HepG2 (cell line): ENCODE results near the gene BRAF. TPM values are rescaled to one million over a fixed set of nuclear protein-coding genes. Genes with fewer than 3 reads are reported as not detected.
"Not testable (repeated sequence)": the region's sequence is repeated elsewhere in the genome, so short reads cannot be mapped to it uniquely, and the experiment has no call there.

Source experiments
- ATAC-seq: fragments of 200-7000 bp; cut with Tn5 transposase; 3 replicates; pipeline ENCODE4 v1.9.1; 2020; ENCODE audit warnings: mild to moderate bottlenecking, moderate library complexity
- BruUV-seq: library from RNA; stranded (reverse); fragments of 400-500 nt; replicated peaks from 2 replicates; lab custom pipeline; 2021; lab: Mats Ljungman, UMichigan
- CTCF ChIA-PET: fragments of 300-600 bp; formaldehyde crosslinking; extraction: SDS; loops from one replicate; lab custom pipeline; 2021; ENCODE audit warnings: low total read pairs, inconsistent platforms, low intra/inter-chr PET ratio; lab: Yijun Ruan, JAX
- POLR2A ChIA-PET: fragments of 350-600 bp; sonication (Branson Sonifier 250); formaldehyde crosslinking; loops from one replicate; lab custom pipeline; 2020; ENCODE audit warnings: antibody characterized with exemption, inconsistent platforms; lab: Yijun Ruan, JAX
- DNase-seq: peaks from one replicate; pipeline ENCODE4 v3.0.0-alpha.2; 2015; ENCODE audit warnings: low spot score
- FAIRE-seq: peaks from 3 replicates; lab custom pipeline; 2011; peaks lifted over from hg19 to GRCh38; lab: Jason Lieb, UNC
- H2AFZ ChIP-seq: one replicate; pipeline ENCODE4 v1.6.1; 2011; ENCODE audit warnings: low read length, inconsistent platforms
- H3K27ac ChIP-seq: fragments of 300-600 bp; 3 replicates; pipeline ENCODE4 v1.8.0; 2011; ENCODE audit warnings: mixed run types, mild to moderate bottlenecking, mixed read lengths, low read length, inconsistent platforms; ENCODE audit not compliant: insufficient read depth; ENCODE audit errors: extremely low read length
- H3K27me3 ChIP-seq, 2 experiments: fragments of 200-600 bp in 1 of 2; 2 replicates in 1 of 2; 3 replicates in 1 of 2; pipeline versions ENCODE4 v1.6.0 to v1.8.0; 2011; ENCODE audit warnings: low read length in 2 of 2, mild to moderate bottlenecking in 2 of 2, moderate library complexity in 2 of 2, inconsistent platforms in 1 of 2; ENCODE audit not compliant: insufficient read depth in 2 of 2, control insufficient read depth in 1 of 2
- H3K36me3 ChIP-seq, 2 experiments: fragments of 200-600 bp in 1 of 2; replicated peaks in 1 of 2; 2 replicates in 1 of 2; 3 replicates in 1 of 2; pipeline versions ENCODE4 v1.5.1 to v1.8.0; 2011; ENCODE audit warnings: low read length in 2 of 2, inconsistent platforms in 1 of 2; ENCODE audit not compliant: insufficient read depth in 2 of 2, control insufficient read depth in 1 of 2
- H3K4me1 ChIP-seq: 2 replicates; pipeline ENCODE4 v1.5.1; 2012; ENCODE audit warnings: low read length, inconsistent platforms; ENCODE audit not compliant: insufficient read depth
- H3K4me2 ChIP-seq: 2 replicates; pipeline ENCODE4 v1.6.0; 2011; ENCODE audit warnings: low read depth, low read length, inconsistent platforms
- H3K4me3 ChIP-seq, 3 experiments: fragments of 200-600 bp in 1 of 3; sonication (generic), shearing (Covaris generic) in 1 of 3; replicated peaks in 1 of 3; 2 replicates each; pipeline ENCODE4 v1.5.1; 2011 to 2016; ENCODE audit warnings: low read length in 3 of 3, inconsistent platforms in 2 of 3, low read depth in 2 of 3, mild to moderate bottlenecking in 2 of 3, control low read depth in 1 of 3, mixed read lengths in 1 of 3; ENCODE audit not compliant: insufficient read depth in 1 of 3
- H3K79me2 ChIP-seq: one replicate; pipeline ENCODE4 v1.6.1; 2011; ENCODE audit warnings: low read length, inconsistent platforms; ENCODE audit not compliant: insufficient read depth
- H3K9ac ChIP-seq: 2 replicates; pipeline ENCODE4 v1.6.0; 2011; ENCODE audit warnings: mild to moderate bottlenecking, low read depth, low read length, inconsistent platforms; ENCODE audit not compliant: insufficient read depth
- H3K9me3 ChIP-seq: 2 replicates; pipeline ENCODE4 v1.5.1; 2012; ENCODE audit warnings: mild to moderate bottlenecking, low read length
- H4K20me1 ChIP-seq: 2 replicates; pipeline ENCODE4 v1.6.0; 2011; ENCODE audit warnings: inconsistent platforms, mild to moderate bottlenecking, low read length, moderate library complexity; ENCODE audit not compliant: insufficient read depth
- ASH2L ChIP-seq: fragments of 300-600, 200-600 bp; sonication (generic); IDR thresholded peaks from 2 replicates; pipeline ENCODE4 v1.7.0; 2017; ENCODE audit warnings: low read depth, mild to moderate bottlenecking, moderate library complexity, mixed read lengths, low read length; ENCODE audit not compliant: insufficient read length
- FOXJ3 ChIP-seq: sonication (generic); formaldehyde crosslinking; IDR thresholded peaks from 2 replicates; pipeline ENCODE4 v1.4.0; 2020; ENCODE audit warnings: missing genetic modification reagents, mild to moderate bottlenecking, borderline replicate concordance
- KDM5B ChIP-seq: sonication (generic); formaldehyde crosslinking; IDR thresholded peaks from 2 replicates; pipeline ENCODE4 v1.4.0; 2020; ENCODE audit warnings: missing genetic modification reagents, mild to moderate bottlenecking, borderline replicate concordance
- KMT2A ChIP-seq: sonication (generic); formaldehyde crosslinking; IDR thresholded peaks from 2 replicates; pipeline ENCODE4 v1.4.0; 2020; ENCODE audit warnings: missing genetic modification reagents
- PITX1 ChIP-seq: sonication (generic); formaldehyde crosslinking; IDR thresholded peaks from 2 replicates; pipeline ENCODE4 v1.5.1; 2020; ENCODE audit warnings: mild to moderate bottlenecking, missing genetic modification reagents
- RAD21 ChIP-seq: fragments of 450-650 bp; formaldehyde crosslinking; IDR thresholded peaks from 2 replicates; pipeline ENCODE4 v1.5.0; 2020; ENCODE audit warnings: mild to moderate bottlenecking
- ZFY ChIP-seq: sonication (generic); formaldehyde crosslinking; IDR thresholded peaks from 2 replicates; pipeline ENCODE4 v1.4.0; 2020; ENCODE audit warnings: missing genetic modification reagents
- WGBS: methylation state at CpG from one replicate; pipeline ENCODE4 v1.1.6; 2017; ENCODE audit warnings: low lambda C conversion rate; 5-methylcytosine and 5-hydroxymethylcytosine counted together
- in situ Hi-C: cut with HindIII; loops from 2 replicates; pipeline ENCODE4 v1.10.0; 2017; ENCODE audit warnings: low pct_unique_long_range_greater_than_20kb; ENCODE audit not compliant: extremely low pct_ligation_motif_present
- intact Hi-C: fragments of 100-400 bp; cut with micrococcal nuclease; formaldehyde crosslinking; loops from one replicate; pipeline ENCODE4 v1.10.0; 2022; ENCODE audit not compliant: unreplicated experiment
- polyA plus RNA-seq, 8 experiments: library from polyadenylated mRNA; depleted of rRNA in 3 of 8; stranded (reverse) in 7 of 8; unstranded in 1 of 8; fragments of >200 nt; fragmentation: Illumina TruSeq in 4 of 8; extraction: Trizol in 4 of 8; gene quantifications; 2 replicates each; pipeline versions ENCODE4 v1.2.1 to v1.2.3, GENCODE V29; 2011 to 2016; ENCODE audit warnings: low read depth in 4 of 8, missing spikeins in 1 of 8, mixed read lengths in 1 of 8; ENCODE audit not compliant: insufficient read depth in 1 of 8
- total RNA-seq, 5 experiments: library from RNA; depleted of rRNA; stranded (reverse); fragments of >200 nt; fragmentation: Illumina TruSeq; extraction: Trizol; gene quantifications; 2 replicates each; pipeline ENCODE4 v1.2.3, GENCODE V29; 2016; ENCODE audit warnings: low read depth in 1 of 5
- TF ChIP-seq, protein P1 (sequence below): sonication (generic); formaldehyde crosslinking; IDR thresholded peaks from 2 replicates; pipeline ENCODE4 v1.4.0; 2020; ENCODE audit warnings: missing genetic modification reagents, mild to moderate bottlenecking, borderline replicate concordance
- TF ChIP-seq, protein P2 (sequence below): sonication (generic); formaldehyde crosslinking; IDR thresholded peaks from 2 replicates; pipeline ENCODE4 v1.8.0; 2023; ENCODE audit warnings: mild to moderate bottlenecking, missing genetic modification reagents

The BRAF gene
- total and polyA plus RNA-seq, 2 of the 13 experiments (the other 11 are each of a cell fraction or from before 2014, with no cell fraction given), result 12.5 to 13.4 TPM

DNA sequence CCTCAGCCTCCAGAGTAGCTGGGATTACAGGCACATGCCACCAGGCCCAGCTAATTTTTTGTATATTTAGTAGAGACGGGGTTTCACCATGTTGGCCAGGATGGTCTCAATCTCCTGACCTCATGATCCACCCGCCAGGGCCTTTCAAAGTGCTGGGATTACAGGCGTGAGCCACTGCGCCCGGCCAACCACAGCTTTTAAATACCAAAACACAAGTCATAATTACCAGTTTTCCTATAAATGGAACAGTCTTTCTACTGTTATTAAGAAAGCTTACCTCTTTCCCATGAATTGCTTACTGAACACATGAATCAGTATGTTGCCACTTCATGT, 11.2 kb downstream of the BRAF start:
- in situ Hi-C loops, H4K20me1 ChIP-seq, FAIRE-seq, H3K9me3 ChIP-seq, intact Hi-C loops, CTCF ChIA-PET, H3K27me3 ChIP-seq, BruUV-seq, H2AFZ ChIP-seq, DNase-seq, H3K36me3 ChIP-seq: not testable (repeated sequence)
- TF ChIP-seq RAD21 (CRISPR knock-in tag) (0 out of 2 replicates have a peak, but pooled peaks have one; percentile 4), KMT2A (CRISPR knock-in tag) (0 out of 2 replicates have a peak, but pooled peaks have one; percentile 54), ASH2L (peak; percentile 6), ZFY (CRISPR knock-in tag) (0 out of 2 replicates have a peak, but pooled peaks have one; percentile 23), PITX1 (0 out of 2 replicates have a peak, but pooled peaks have one; percentile 9), FOXJ3 (CRISPR knock-in tag) (0 out of 2 replicates have a peak, but pooled peaks have one; percentile 0)
- TF ChIP-seq, protein P1, sequence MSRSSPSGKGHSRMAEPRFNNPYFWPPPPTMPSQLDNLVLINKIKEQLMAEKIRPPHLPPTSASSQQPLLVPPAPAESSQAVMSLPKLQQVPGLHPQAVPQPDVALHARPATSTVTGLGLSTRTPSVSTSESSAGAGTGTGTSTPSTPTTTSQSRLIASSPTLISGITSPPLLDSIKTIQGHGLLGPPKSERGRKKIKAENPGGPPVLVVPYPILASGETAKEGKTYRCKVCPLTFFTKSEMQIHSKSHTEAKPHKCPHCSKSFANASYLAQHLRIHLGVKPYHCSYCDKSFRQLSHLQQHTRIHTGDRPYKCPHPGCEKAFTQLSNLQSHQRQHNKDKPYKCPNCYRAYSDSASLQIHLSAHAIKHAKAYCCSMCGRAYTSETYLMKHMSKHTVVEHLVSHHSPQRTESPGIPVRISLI, result peak; percentile 66; the same call in 1 of the 2 replicates
- POLR2A ChIA-PET, result interaction anchor here (1.0 to 1.5 kb wide), 5 partner anchors 10 to 101 kb away, joined by 3 to 22 read pairs (median 6); partner anchors contain the start of genes BRAF and MRPS33
- Histone ChIP-seq H3K79me2 (peaks cover 88% of the 10 kb centered on the region), H3K9ac (peak overlapping the region; percentile 57), H3K4me2 (peak overlapping the region; percentile 79), H3K27ac (peak overlapping the region; percentile 75), H3K4me3 (peak overlapping the region; percentile 20 to 60 (median 46)), H3K4me1 (peaks cover 36% of the 10 kb centered on the region)
- 0% methylated on average over 5 of the region's 5 CpGs for WGBS
- peak; percentile 43 for ATAC-seq

DNA sequence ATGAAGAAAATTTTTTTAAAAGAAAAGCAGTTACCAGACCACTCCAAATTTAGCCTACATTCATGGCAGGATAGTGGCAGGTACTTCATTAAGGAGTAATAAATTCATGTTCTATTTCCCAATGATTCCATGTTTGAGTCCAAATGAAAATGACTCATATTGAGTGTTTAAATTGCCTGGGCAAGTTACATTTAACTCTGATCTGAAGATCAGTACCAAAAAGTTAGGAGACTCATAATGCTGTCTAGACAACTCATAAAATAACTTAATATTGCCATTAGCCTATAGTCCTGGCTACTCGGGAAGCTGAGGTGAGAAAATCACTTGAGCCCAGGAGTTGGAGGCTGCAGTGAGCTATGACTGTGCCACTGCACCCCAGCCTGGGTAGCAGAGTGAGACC, 13.0 kb downstream of the BRAF start:
- no peak for ATAC-seq

More for the DNA sequence above, 13.0 kb downstream of the BRAF start:
- no peak for DNase-seq
- Histone ChIP-seq H3K4me3 (no peak overlapping the region), H4K20me1 (peaks cover 4% of the 10 kb centered on the region), H3K27ac (no peak overlapping the region), H3K9me3 (no peaks in the 10 kb centered on the region), H3K9ac (no peak overlapping the region), H3K4me2 (no peak overlapping the region), H2AFZ (no peak overlapping the region), H3K27me3 (no peaks in the 10 kb centered on the region), H3K4me1 (peaks cover 36% of the 10 kb centered on the region)
- no TSS peak for BruUV-seq
- in situ Hi-C loops, result no loop called here
- CTCF ChIA-PET, result no interaction called here
- intact Hi-C loops, result no loop called here
- POLR2A ChIA-PET, result interaction anchor here (0.9 kb wide), 1 partner anchor 12 kb away, joined by 4 read pairs; no protein-coding TSS in a partner anchor
- WGBS, result 55% methylated on average over 1 of the region's 1 CpG
- no peak for TF ChIP-seq KDM5B (CRISPR knock-in tag)
- TF ChIP-seq, protein P2, sequence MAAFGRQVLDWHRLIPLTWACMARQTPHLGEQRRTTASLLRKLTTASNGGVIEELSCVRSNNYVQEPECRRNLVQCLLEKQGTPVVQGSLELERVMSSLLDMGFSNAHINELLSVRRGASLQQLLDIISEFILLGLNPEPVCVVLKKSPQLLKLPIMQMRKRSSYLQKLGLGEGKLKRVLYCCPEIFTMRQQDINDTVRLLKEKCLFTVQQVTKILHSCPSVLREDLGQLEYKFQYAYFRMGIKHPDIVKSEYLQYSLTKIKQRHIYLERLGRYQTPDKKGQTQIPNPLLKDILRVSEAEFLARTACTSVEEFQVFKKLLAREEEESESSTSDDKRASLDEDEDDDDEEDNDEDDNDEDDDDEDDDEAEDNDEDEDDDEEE (CRISPR knock-in tag), result no peak
- TF ChIP-seq, all 625 proteins: peak for 0
- no peak for FAIRE-seq
- Histone ChIP-seq H3K79me2 (peaks cover 77% of the 10 kb centered on the region), H3K36me3 (no peaks in the 10 kb centered on the region)
